Heart right ventricle (tissue), 16 donors: ENCODE measurements around the gene TENM4. TPM values are rescaled to one million over a fixed set of nuclear protein-coding genes. Genes with fewer than 3 reads are reported as not detected.

Experiments used
- ATAC-seq, 8 donors: fragments of 200-7000 bp; cut with Tn5 transposase; one replicate each; pipeline ENCODE4 v1.9.1; 2020; ENCODE audit warnings: mild to moderate bottlenecking in 8 of 8, moderate library complexity in 8 of 8, moderate number of reproducible peaks in 1 of 8
- DNase-seq, 2 donors: peaks; one replicate each; pipeline ENCODE4 v3.0.0-alpha.2; 2020
- H3K27ac ChIP-seq, 10 donors: fragments of 200-600 bp; sonication (generic) in 2 of 10; one replicate each; pipeline versions ENCODE4 v1.5.0 to v1.8.0; 2020 to 2022; ENCODE audit warnings: mild to moderate bottlenecking in 3 of 10
- H3K27me3 ChIP-seq, 7 donors: fragments of 200-600 bp; one replicate each; pipeline ENCODE4 v1.8.0; 2021 to 2022; ENCODE audit warnings: mild to moderate bottlenecking in 2 of 7
- H3K36me3 ChIP-seq, 9 donors: fragments of 200-600 bp; sonication (generic) in 1 of 9; one replicate each; pipeline versions ENCODE4 v1.5.0 to v1.8.0; 2020 to 2022; ENCODE audit warnings: mild to moderate bottlenecking in 2 of 9
- H3K4me1 ChIP-seq, 9 donors: fragments of 200-600 bp; sonication (generic) in 1 of 9; one replicate each; pipeline versions ENCODE4 v1.5.0 to v1.8.0; 2020 to 2022; ENCODE audit warnings: mild to moderate bottlenecking in 4 of 9
- H3K4me3 ChIP-seq, 10 donors: fragments of 200-600 bp; sonication (generic) in 2 of 10; one replicate each; pipeline versions ENCODE4 v1.5.0 to v1.8.0; 2020 to 2022; ENCODE audit warnings: mild to moderate bottlenecking in 7 of 10, moderate library complexity in 2 of 10
- H3K9me3 ChIP-seq, 11 donors: fragments of 200-600 bp in 10 of 11; sonication (generic) in 2 of 11; one replicate each; pipeline versions ENCODE4 v1.5.0 to v1.8.0; 2013 to 2022; ENCODE audit warnings: mild to moderate bottlenecking in 2 of 11, control low read depth in 1 of 11, moderate library complexity in 1 of 11
- WGBS, 2 donors: extraction: QIAGEN DNeasy Blood & Tissue Kit; methylation state at CpG; one replicate each; pipeline ENCODE4 v1.1.7; 2013; ENCODE audit warnings: inconsistent platforms in 1 of 2; 5-methylcytosine and 5-hydroxymethylcytosine counted together
- intact Hi-C, 10 donors: fragments of 100-400 bp; cut with DNase I; formaldehyde crosslinking; loops; one replicate each; pipeline versions ENCODE4 v1.11.1 to v1.14.2; 2022
- polyA plus RNA-seq, 2 donors: library from polyadenylated mRNA; stranded (reverse); fragments of 200-250 nt; gene quantifications; one replicate each; pipeline ENCODE4 v1.2.3, GENCODE V29; 2013
- total RNA-seq, 10 donors: library from RNA; stranded (reverse); fragmentation: NEBNext Ultra II Directional in 3 of 10; extraction: Animal tissue kit (Norgen Biotek cat#: 25700) in 3 of 10; gene quantifications; one replicate each; pipeline versions ENCODE4 v1.2.1 to v1.2.4, GENCODE V29; 2021 to 2023
- TF ChIP-seq, protein P1 (sequence below), 9 donors: fragments of 200-600 bp; sonication (generic) in 2 of 9; IDR thresholded peaks; one replicate each; pipeline versions ENCODE4 v1.5.0 to v1.8.0; 2021 to 2022; ENCODE audit warnings: antibody characterized with exemption in 9 of 9, mild to moderate bottlenecking in 5 of 9, moderate library complexity in 1 of 9
- donor health status: Arrhythmogenic right ventricular cardiomyopathy.
- donor health status: ischemic (EF 13 %, LVEDD 7.1; RV severe dilation, severe dysfunction).
- donor health status: healthy with polysubstance abuse.
- donor health status: DM: no; HTN: yes; CAD: no.
- donor health status: DM: no; HTN: no; CAD: no.
- donor health status: ischemic (EF 25% LVEDD 6.9; RV normal size, moderate dysfunction).
- donor health status: ischemic (EF 25% LVEDD 5.7; RV mildly dilated, moderate dysfunction).
- donor health status: healthy.
- donor health status: DM: yes; HTN: yes; CAD: no.
- donor health status: Ischemic cardiomyopathy.
- donor health status: ischemic (EF 35%, LVEDD 5.7; RV mildly dilated, moderate dysfunction).
- donor health status: nonischemic (EF 11% LVEDD 7.7; RV severe dilation, severe dysfunction).
- donor health status: DM: yes; HTN: yes; CAD: no.
- donor health status: PGD.
- donor health status: ischemic (EF 29% LVEDD 5.4; RV normal size, mild dysfunction).
- donor health status: nonischemic (EF 23%, LVEDD 6.1; RV moderate dilation, normal function).

Gene TENM4
- total and polyA plus RNA-seq, 12 donors: 0.10 to 3.6 (median 0.91) TPM

DNA sequence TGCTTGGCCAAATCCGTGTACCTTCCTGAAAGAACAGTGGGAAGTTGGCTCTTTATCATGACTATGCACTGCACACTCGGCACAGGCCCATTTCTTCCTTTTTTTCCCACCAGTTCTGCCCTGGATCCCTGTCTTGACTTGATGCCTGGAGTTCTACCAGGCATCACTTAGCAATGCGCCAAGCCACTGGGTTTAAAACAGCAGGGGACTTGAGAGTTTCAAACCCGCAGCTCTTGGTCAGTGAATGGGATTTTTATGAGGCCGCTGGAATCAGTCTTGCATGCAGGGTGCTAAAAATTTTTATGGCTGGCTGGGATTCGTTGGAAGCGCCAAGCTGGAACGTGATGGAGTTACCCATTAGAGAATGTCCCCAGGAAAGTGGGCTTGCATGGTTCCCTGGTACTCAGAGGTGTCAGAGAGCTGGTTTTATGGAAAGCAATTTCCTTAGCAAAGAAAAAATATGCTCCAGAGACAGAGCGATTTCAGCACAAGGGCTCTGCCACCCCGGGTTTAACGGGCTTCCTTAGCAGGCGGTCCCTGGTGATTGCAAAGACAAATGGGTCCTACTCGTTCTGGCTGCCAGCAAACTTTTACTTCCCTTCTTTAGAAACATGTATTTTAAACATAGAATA lies 432.9 kb downstream of the TENM4 start:
- TF ChIP-seq, protein P1, sequence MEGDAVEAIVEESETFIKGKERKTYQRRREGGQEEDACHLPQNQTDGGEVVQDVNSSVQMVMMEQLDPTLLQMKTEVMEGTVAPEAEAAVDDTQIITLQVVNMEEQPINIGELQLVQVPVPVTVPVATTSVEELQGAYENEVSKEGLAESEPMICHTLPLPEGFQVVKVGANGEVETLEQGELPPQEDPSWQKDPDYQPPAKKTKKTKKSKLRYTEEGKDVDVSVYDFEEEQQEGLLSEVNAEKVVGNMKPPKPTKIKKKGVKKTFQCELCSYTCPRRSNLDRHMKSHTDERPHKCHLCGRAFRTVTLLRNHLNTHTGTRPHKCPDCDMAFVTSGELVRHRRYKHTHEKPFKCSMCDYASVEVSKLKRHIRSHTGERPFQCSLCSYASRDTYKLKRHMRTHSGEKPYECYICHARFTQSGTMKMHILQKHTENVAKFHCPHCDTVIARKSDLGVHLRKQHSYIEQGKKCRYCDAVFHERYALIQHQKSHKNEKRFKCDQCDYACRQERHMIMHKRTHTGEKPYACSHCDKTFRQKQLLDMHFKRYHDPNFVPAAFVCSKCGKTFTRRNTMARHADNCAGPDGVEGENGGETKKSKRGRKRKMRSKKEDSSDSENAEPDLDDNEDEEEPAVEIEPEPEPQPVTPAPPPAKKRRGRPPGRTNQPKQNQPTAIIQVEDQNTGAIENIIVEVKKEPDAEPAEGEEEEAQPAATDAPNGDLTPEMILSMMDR (IDR thresholded peaks at IDR 0.05): no peak
- no peak overlapping the region for H3K27ac ChIP-seq
- H3K36me3 ChIP-seq: no peaks in the 10 kb centered on the region
- H3K9me3 ChIP-seq: peaks cover 0 to 20% (median 7%) of the 10 kb centered on the region in 11 donors
- intact Hi-C loops: no loop called here
- peaks cover 0 to 17% (median 0%) of the 10 kb centered on the region in 7 donors for H3K27me3 ChIP-seq
- DNase-seq (no peak), ATAC-seq (no peak)
- WGBS, 2 donors: 85% methylated on average over 13 of the region's 13 CpGs
- H3K4me1 ChIP-seq: no peaks in the 10 kb centered on the region
- no peak overlapping the region for H3K4me3 ChIP-seq

DNA sequence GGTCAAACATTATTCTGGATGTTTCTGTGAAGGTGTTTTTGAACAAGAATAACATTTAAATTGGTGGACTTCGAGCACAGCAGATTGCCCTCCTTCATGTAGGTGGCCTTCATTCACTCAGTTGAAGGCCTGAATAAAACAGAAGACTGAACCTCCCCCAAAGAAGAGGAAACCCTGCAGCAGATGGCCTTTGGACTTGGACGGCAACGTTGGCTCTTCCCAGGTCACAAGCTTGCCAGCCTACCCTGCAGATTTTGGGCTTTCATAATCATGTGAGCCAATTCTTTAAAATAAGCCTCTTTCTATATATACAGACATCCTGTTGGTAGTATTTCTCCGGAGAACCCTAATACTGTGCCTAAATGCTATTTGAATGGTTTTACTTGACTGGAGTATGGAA lies 434.0 kb downstream of the TENM4 start:
- peaks cover 0 to 26% (median 7%) of the 10 kb centered on the region in 11 donors for H3K9me3 ChIP-seq
- H3K36me3 ChIP-seq: no peaks in the 10 kb centered on the region
- TF ChIP-seq, protein P1 (IDR thresholded peaks at IDR 0.05): no peak
- intact Hi-C loops: no loop called here
- WGBS, 2 donors: 90% methylated on average over 4 of the region's 4 CpGs
- no peak for ATAC-seq
- peaks cover 0 to 7% (median 0%) of the 10 kb centered on the region in 7 donors for H3K27me3 ChIP-seq
- no peak overlapping the region for H3K4me3 ChIP-seq
- H3K27ac ChIP-seq: no peak overlapping the region
- no peaks in the 10 kb centered on the region for H3K4me1 ChIP-seq
- DNase-seq: no peak

DNA sequence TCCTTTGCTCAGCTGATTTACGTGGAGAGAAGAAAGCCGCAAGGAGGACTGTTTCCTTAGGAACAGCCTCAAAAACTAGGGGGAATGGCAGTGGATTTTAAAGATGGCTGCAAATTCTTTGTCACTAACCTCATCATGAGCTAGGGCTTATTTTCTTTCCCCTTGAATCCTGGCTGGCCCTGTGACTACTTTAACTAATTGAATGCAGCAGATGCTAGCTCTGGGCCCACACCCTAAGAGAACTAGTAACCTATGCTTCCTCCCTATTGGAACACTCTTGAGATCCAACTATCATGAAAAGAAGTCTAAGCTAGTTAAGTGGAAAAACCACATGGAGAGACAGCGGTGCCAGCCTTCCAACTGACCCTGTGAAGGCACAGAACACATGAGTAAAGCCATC lies 444.8 kb downstream of the TENM4 start:
- TF ChIP-seq, protein P1 (IDR thresholded peaks at IDR 0.05): no peak
- H3K4me3 ChIP-seq: no peak overlapping the region
- H3K27me3 ChIP-seq: no peaks in the 10 kb centered on the region
- H3K27ac ChIP-seq: no peak overlapping the region
- ATAC-seq: no peak
- no peaks in the 10 kb centered on the region for H3K4me1 ChIP-seq
- intact Hi-C loops: no loop called here
- H3K36me3 ChIP-seq: no peaks in the 10 kb centered on the region
- peaks cover 0 to 30% (median 6%) of the 10 kb centered on the region in 11 donors for H3K9me3 ChIP-seq
- DNase-seq: no peak
- 96 to 97% methylated on average over 3 of the region's 3 CpGs for WGBS, 2 donors

DNA sequence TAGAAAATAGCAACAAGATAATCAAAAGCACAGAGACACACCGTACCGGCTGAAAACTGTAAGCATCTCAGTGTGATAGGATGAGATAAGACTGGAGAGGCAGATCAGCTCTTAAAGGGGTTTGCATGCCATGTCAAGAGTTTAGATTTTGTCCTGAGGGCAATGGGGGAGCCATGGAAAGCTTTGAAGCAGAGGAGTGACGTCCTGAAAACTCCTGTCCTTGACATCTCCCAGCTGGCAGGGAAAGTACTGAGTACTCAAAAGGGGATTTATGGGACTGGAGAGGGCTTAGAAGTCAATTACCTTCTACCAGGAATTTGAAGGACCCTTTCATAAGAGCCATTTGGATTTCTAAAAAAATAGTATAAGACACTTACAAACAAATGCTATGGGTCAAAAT lies 445.7 kb downstream of the TENM4 start:
- no peaks in the 10 kb centered on the region for H3K36me3 ChIP-seq
- TF ChIP-seq, protein P1 (IDR thresholded peaks at IDR 0.05): no peak
- no peaks in the 10 kb centered on the region for H3K4me1 ChIP-seq
- H3K27ac ChIP-seq: no peak overlapping the region
- H3K4me3 ChIP-seq: no peak overlapping the region
- no peak for ATAC-seq
- H3K9me3 ChIP-seq: peaks cover 0 to 23% (median 6%) of the 10 kb centered on the region in 11 donors
- H3K27me3 ChIP-seq: peaks cover 0 to 4% (median 0%) of the 10 kb centered on the region in 7 donors
- no peak for DNase-seq
- WGBS, 2 donors: 42 to 54% methylated on average over 3 of the region's 3 CpGs
- intact Hi-C loops: no loop called here
